ENCODE measurements around the gene RPS21.
"Not testable (repeated sequence)": the region's sequence is repeated elsewhere in the genome, so short reads cannot be mapped to it uniquely, and the experiment has no call there.

Gene RPS21

DNA sequence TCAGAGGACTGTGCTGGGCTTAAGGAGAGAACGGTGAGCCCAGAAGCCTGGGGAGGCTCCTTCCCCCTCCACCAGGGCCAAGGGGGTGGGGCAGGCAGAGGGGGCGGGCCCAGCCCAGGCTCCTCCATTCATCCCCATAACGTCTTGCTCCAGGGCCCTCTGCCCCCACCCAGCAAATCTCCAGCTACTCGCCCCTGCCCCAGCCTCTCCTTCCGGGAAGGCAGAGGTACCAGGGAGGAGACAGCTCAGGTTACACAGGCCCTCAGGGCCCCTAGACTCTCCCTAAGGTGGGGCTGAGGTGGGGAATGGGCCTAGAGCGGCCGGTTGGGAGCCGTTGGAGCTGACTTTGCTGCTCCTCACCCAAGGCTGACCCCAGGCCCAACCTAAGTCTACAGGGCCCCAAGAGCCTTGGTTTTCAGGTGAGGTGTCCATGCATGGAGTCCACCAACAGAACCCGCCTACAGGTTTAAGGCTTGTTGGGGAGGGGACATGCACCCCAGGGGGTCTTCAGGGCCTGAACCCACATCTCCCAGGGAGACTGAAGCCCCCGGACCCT, 21.0 kb upstream of the RPS21 start:
- DNase-seq (ENCODE audit: low spot score): peak; percentile 78

DNA sequence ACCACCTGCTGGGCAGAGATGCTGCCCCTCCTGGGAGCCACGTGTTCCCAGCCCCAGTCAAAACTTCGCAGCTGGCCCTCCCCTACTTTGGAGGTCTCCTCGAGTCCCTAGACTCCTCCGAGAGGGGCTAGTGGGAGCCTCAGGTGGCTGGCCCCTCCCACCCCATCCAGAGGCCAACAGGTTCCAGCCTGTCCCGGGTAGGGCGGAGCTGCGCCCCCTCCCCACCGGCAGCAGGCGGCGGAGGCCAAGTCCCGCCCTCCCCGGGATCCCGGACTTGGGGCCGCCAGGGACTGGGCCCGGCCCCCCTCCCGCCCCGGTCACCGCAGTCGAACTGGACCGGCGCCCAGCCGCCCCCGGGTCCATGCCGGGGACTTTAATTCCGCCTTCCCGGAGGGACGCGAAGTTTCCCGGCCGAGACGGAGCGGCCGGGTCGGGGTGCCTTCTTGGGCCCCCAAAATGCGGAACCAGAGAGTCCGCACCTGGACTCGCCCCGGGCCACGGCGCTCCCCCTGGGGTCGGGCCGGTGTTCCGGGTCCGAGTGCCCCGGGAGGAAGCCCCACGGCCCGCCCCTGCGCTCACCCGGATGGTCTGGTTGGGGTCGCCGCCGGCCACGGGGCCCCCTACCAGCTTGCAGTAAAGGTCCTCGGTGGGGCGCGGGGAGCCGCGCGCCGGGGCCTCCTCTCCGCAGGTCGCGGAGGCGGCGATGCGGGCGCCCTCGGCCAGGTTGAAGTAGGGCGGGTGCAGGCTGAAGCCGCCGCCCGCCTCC, 20.4 kb upstream of the RPS21 start:
- DNase-seq (ENCODE audit: low spot score): peak; percentile 91

DNA sequence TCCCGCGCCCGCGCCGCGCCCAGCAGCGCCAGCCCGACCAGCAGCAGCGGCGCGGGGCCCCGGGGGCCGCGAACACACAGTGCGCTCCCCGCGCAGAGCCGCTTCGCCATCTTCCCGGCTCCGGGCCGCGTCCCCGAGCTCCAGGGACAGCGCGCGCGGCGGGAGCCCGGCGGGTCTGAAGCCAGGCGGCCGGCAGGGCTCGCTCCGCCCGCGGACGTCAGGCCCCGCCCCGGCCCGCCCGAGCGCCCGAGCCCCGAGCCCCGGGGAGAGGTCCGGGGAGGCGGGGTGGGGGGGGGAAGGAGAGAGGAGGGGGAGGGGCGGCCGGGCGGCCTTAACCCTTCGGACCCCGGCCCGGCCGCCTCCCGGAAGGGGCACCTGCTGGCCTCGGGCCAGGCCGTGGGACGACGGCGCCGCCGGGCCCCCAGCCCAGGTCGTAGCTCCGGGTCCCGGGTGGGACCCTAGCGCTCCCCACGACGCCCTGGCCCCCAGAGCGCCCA, 19.7 kb upstream of the RPS21 start, which contains the start of gene LAMA5:
Gene LAMA5 (minus strand): TSS at position 177 of the 497 bp plus-strand sequence. CDS start 67 bp downstream, at position 110.
- DNase-seq (ENCODE audit: low spot score): peak; percentile 92

DNA sequence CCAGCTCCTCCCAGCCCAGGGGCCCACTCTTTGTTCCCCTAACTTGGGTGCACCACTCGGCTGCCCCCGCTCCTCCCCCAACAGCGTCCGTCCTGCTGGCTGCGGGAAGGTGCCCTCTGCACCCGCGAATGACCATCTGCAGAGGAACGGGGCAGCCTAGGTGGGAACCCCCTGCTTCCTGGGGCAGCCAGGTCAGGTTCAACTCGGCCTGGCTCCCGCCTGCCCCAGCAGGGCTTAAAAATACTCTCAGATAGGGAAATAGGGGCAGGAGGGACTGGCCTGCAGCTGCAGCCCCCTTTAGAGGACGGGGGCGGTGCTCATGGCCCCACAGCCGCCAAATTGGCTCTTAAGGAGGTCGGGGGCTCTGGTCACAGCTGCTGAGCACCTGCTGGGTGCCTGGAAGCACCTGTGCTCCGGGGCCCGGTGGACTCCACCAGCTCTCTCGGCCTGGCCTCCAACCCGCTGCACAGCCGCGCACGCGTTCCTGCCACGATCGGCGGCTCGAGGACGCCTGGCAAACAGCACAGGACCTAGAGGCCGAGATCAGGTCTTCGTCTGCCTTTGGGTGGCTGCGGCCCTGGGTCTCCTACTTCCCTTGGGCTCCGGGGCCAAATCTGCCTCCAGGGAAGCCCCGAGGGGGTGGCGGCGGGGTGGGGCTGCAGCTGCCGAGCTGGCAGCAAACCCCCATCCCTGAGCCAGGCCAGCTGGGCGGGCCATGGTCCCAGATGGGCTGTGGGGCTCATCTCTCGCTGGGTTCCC, 19.1 kb upstream of the RPS21 start:
- DNase-seq (ENCODE audit: low spot score): peak; percentile 69

DNA sequence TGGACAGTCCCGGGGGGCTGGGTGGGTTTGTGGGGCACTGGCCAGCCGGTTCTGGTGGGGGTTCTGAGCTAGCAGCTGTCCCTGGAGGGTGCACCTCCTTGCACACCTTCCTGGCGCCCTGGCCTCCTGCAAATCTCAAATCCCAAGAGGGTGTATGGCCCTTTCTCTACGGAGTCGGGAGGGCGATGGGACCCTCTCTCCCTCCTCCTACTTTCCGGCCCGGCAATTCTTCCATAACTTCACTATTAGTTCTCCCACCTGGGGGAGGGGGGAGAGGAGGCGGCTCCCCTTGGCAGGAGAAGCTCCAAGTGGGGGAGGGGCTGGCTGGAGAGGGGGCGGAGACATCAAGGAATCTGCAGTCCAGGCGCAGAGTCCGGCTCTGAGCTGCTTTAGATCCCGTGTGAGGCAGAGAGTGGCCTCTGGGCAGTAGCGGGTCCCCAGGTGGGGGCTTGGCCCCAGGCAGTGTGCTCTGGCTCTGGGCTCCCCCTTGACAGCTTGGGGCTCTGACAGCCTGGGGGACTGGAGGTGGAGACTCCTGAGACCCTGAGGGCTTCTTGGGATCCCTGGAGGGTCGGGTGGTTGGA, 18.4 kb upstream of the RPS21 start:
- DNase-seq (ENCODE audit: low spot score): peak; percentile 89

DNA sequence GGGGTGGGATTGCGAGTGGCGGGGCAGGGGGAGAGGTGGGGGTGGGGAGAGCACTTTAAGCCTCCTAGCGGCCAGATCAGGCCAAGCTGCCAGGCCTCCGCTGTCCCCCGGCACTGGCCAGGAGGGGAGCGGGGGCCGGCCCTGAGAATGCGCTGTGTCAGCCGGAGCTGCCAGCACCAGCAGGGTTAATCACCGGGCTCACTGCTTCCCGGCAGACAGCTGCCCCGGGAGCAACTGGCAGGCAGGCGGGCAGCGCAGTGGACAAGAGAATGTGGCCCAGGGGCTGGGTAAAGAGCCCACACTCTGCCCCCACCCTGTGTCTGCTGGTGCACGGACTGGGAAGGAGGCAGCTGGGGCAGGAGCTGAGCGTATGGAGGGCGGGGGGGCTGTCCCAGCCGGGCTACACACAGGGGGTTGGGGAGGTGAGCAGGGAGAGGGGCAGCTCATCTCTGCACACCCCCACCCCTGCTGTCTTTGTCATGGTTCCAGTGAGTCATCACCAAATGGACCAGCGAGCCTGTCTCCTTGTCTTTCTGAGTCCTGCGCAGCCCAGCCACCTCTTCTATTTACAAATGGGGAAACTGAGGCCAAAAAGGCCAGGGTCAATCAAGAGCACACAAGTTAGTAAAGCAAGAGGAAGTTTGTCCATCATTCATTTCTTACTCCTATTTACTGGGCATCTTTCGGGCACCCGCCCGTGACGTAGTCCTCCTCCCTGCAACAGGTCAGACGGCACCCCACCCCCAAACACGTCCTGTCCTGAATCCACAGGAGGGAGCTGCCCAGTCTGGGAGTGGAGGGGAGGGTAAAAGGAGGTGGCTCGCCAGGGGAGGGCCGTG, 17.7 kb upstream of the RPS21 start:
- DNase-seq (ENCODE audit: low spot score): peak; percentile 93

DNA sequence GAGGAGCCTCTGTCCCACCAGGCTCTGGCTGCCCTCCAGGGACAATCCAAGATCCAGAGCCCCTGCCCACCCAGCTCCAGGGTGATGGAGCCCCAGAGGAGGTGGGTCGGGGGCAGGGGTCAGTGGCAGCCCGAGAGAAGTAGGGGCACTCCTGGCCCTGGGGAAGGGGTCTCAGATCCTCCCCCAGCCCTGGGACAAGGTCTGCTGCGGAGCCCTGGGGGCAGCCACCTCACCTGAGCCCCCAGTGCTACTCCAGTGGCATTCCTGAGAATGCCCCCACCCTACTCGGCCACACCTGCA, 17.1 kb upstream of the RPS21 start:
- no peak for DNase-seq (ENCODE audit: low spot score)

DNA sequence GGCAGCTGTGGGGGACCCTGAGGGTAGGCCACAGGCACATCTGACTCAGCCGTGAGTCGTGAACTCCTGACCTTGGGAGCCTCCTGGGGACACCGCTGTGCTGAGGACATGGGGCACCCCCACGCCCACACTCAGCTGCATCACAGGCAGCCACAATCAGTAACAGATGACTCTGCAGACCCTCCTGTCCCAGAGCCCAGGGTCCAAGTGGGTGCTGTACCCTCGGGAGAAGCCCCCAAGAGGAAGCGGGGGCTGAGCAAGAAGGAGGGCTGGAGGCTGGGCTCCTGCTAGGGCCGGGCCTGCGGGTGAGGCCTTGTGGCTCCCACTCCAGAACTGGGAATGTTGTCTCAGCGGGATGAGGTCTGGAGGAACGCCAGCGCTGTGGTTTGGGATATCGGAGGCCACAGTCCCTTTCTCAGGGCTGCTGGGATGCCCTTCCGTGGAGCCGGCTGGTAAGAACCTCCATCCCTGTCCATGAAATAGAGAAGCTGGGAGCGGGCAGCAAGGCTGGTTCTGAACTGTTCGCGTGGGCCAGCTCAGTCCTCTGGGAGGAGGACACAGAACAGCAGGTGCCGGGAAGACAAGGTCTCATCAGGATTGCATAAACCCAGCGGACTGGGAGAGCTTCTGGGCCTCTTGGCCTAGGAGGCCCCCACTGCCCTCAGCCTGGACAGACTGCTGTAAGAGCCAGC, 16.6 kb upstream of the RPS21 start:
- no peak for DNase-seq (ENCODE audit: low spot score)

DNA sequence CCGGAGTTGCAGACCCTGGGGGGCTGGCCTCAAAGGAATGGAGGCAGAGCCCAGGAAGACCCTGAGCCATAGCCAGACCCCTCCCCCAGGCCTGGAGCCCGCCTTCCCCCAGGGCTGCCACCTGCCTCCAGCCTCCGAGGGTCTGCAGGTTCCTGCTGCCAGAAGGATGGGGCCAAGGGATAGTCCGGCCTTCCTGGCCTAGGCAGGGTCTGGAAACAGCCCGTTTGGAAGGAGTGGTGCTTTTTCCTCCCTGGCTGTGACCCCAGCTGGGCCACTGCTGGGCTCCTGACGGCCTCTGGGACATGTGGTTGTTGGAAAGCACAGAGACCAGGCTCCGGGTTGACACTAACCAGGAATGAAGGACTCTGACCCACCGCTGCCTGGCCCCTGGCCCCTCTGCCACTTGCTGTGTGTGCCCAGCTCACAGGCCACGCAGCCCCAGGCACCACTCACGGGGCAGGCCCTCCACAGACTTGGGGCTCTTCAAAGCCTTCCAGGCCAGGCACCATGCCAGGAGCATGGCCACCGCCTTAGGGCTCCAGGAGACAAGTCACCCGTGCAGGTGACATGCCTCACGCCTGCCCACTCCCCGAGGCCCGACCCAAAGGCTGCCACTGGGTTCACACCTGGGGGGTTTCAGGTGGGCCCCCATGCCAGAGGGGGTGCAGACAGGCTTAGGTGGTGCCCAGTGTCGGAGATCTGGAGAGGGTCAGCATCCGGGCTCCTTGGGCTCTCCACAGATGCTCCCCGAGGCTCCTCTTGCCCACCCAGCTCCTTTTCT, 15.9 kb upstream of the RPS21 start:
- no peak for DNase-seq (ENCODE audit: low spot score)

DNA sequence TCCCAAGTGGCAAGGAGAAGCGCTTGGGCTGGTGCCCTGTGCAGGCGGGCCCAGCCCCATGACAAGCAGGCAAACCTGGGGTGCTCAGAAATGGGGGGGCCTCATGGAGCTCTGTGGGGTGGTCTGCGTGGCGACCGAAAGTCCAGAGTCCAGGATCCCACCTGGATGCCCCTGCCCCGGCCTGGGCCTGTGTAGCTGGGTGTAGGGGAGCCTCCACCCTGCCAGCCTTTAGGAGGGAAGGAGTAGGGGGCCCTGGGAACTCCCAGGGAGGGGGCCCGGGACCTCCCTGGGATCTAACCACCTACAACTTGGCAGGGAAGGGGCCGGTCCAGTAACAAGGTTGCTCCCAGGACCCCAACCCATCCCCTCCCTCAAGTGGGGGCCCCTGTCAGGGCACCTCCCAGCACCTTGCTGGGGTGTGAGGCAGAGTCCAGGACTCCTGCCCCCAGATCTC, 15.3 kb upstream of the RPS21 start:
- no peak for DNase-seq (ENCODE audit: low spot score)

DNA sequence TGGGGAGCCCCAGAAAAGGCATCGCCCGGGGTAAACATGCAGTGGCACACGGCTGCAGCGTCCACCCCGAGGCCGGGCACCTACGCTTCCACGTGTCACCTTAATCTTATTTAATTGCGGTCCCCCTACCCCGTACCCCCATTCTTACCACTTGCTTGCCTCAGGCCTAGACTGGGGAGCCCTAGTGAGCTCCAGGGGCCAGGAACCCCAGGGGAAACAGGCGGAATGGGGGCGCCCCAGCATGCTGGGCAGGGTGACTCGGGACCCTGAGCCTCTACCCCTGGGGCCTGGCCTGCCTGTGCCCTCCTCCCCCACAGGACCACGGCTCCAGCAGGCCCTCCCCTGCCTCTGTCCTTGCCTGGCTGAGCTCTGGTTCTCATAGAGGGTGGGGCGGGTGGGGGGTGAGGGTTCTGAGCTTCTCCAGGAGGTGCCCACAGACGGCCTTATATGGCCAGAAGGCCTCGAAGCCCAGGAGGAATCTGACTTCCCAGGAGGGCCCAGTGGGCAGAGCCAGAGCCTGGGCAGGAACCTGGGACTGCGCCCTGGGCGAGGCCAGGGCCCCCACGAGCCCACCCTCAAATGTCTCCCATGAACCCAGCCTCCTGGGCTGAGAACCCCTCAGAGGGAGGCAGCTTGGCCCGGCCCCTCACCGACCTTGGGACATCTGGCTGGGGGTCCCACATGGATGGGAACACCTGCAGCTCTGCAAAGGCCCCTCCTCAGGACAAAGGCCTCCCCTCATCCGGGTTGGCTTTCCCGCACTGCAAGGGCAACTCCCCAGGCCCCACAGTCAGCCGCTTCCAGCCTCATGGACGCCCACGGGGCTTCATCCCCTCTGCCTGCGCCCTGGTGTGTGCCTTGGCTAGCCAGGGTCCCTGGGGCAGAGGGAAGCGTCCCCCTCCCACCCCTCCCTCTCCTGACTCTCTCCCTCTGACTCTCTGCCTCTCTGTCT, 14.6 kb upstream of the RPS21 start:
- no peak for DNase-seq (ENCODE audit: low spot score)

DNA sequence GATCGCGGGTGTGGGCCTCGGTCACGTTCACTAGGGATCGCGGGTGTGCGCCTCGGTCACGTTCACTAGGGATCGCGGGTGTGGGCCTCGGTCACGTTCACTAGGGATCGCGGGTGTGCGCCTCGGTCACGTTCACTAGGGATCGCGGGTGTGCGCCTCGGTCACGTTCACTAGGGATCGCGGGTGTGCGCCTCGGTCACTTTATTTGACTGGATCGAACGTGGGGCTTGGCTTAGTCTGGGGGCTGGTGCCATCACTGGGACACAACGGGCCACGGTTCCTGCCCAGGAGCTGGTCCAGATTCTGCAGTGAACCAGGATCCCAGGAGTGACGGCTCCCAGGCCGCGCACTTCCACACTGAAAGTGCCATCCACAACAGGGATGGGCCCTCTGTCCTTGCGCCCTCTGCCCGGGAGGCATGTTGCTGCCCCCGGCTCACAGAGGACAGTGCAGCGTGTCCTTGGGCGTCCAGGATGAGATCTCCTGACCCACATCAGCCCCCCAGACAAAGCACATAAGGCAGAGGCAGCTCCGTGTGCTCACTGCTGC, 13.2 kb upstream of the RPS21 start:
- not testable (repeated sequence) for DNase-seq (ENCODE audit: low spot score)

DNA sequence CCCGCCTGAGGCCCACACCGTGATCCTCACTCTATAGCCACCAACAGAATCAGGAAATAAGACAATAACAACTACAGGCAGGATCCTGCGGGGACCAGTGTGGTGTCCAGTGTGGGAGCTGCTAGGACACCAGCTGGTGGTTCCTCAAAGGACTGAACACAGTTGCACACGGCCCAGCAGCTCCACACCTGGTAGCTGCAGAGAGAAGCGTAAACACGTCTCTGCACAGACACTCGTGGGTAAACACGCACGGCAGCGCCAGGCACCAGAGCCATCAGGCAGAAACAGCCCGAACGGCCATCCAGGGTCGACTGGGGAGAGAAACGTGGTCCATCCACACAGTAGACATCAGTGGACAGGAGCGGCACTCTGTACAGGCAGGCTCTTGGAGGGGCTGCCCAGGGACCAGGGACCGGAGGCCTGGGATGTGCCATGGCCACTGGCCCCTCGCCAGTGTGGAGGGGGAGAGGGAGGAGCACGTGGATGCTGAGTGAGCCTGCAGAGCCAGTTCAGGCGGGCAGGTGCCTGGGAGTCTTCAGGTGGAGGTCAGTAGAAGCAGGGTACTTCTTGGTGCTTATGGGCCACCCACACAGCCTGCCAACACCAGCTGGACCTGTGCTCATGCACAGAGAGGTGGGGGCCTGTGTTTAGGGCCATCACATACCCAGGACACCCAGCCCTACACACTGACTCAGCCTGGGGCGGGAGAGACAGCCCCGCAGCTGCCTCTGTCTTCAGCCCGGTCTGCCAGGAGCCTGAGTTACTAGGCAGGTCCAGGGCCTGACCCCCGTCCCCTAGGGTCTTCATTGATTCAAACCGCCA, 12.4 kb upstream of the RPS21 start:
- DNase-seq (ENCODE audit: low spot score): no peak

DNA sequence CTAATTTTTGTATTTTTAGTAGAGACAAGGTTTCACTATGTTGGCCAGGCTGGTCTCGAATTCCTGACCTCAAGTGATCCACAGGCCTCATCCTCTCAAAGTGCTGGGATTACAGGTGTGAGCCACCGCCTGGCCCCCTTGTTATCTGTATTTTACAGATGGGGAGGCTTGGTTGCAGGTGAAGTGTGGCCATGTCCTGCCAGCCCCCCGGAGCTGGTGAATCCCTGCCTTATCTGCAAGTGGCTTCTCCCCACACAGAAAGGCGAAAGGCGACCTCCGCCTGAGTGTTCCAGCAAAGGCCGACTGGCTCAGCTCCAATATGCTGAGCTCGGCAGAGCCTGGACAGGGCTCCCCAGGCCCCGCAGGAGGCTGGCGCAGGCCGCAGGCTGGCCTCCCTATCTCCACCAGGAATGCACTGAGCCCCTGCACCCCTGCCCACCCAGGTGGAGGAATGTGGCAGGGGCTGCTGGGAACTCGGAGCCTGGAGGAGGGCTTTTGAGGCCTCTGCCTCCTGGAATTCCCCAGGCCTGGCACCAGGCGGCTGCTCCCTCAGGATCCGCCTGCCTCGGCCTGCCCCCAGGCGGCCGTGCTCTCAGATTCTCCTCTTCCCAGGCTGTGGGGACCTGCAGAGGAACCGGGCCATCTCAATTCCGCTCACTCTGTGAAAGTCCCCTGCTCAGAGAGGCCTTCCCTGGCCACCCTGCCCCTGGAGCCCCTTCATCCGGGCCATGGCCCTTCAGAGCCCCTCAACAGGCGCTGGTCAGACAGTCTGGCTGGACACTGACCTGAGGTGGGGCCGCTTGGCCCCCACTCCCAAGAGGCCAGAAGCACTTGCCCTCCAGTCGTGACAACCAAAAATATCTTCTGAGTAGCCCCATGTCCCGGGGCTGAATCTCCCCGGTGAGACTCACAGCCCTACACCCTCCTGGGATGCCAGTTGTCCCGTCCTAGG, 10.5 kb upstream of the RPS21 start:
- peak; percentile 73 for DNase-seq (ENCODE audit: low spot score)

DNA sequence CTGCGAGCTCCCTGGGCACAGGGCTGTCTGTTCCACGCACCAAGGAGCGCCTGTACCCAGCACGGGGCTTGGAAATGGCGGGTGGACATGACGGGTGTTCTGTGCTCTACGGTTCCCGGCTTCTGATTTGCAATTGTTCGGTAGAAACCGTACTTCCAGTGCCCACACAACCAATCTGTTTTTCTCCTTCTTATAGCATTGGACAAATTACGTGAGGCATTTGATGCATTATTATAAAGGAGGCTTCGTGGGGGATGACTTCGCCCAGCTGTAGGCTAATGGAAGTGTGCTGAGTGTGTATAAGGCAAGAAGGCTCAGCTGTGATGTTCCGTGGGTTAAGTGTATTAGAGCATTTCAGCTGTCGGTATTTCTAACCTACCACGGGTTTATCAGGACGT, 9.8 kb upstream of the RPS21 start:
- no peak for DNase-seq (ENCODE audit: low spot score)

DNA sequence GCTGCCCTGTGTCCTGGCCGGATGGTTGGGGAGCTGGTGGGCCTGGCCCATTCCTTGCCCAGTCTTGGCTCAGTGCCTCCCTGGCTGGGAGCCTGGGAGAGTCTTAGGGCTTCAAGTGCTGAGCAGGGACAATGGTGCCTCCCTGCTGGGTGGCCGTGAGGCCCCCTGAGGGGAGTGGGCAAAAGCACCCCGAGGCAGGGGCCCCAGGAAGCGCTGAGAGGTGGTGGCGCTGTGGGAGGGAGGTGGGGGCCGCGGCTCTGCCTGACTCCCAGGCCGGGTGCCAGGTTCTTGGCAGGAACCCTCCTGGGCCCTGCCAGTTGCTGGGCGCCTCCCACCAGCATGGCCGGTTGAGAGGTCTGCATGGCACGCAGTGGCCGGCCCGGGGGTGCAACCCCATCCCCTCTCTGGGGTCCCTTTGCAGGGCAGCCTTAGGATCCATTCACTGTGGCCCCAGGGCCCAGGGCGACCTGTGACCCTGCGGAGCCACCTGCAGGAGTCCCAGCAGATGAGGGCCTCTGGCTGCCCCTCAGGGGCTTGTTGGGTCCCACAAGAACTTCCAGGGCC, 9.2 kb upstream of the RPS21 start:
- DNase-seq (ENCODE audit: low spot score): no peak
